Stimulated activated CD4-positive, alpha-beta T cell treated with anti-CD3 and anti-CD28 coated beads, Interleukin-1b, Interleukin-23, amount 100 ng/mL, for 48 hours (primary cell): ENCODE data around the gene GYS2.
"Not testable (repeated sequence)": the region's sequence is repeated elsewhere in the genome, so short reads cannot be mapped to it uniquely, and the experiment has no call there.

Source experiments
- DNase-seq: peaks from one replicate; pipeline ENCODE4 v3.0.0-alpha.2; 2020

GYS2 gene

GRCh38 chr12:21604245-21605101, at the start of gene GYS2:
Gene GYS2 (minus strand): TSS chr12:21604847. CDS start chr12:21604592, 255 bp downstream.
- no peak for DNase-seq

- DNase-seq, result no peak
Measured at GRCh38 chr12:21651821-21652220, 47.2 kb upstream of the GYS2 start.

- DNase-seq, result no peak
Measured at GRCh38 chr12:21650997-21651396, 46.4 kb upstream of the GYS2 start.

- no peak for DNase-seq
Measured at GRCh38 chr12:21649034-21649433, 44.4 kb upstream of the GYS2 start.

GRCh38 chr12:21648378-21648777, 43.7 kb upstream of the GYS2 start:
- DNase-seq, result no peak

GRCh38 chr12:21647179-21647578, 42.5 kb upstream of the GYS2 start:
- no peak for DNase-seq

- DNase-seq, result not testable (repeated sequence)
Measured at GRCh38 chr12:21645041-21645500, 40.4 kb upstream of the GYS2 start.

- no peak for DNase-seq
Measured at GRCh38 chr12:21644516-21644915, 39.9 kb upstream of the GYS2 start.

- DNase-seq, result no peak
Measured at GRCh38 chr12:21643758-21644157, 39.1 kb upstream of the GYS2 start.

- DNase-seq, result no peak
Measured at GRCh38 chr12:21642707-21643389, 38.2 kb upstream of the GYS2 start.

- DNase-seq, result no peak
Measured at GRCh38 chr12:21638054-21638891, 33.6 kb upstream of the GYS2 start.

GRCh38 chr12:21634245-21634644, 29.6 kb upstream of the GYS2 start:
- no peak for DNase-seq

GRCh38 chr12:21631367-21631766, 26.7 kb upstream of the GYS2 start:
- no peak for DNase-seq

GRCh38 chr12:21627924-21628323, 23.3 kb upstream of the GYS2 start:
- no peak for DNase-seq

- DNase-seq, result no peak
Measured at GRCh38 chr12:21618566-21618965, 13.9 kb upstream of the GYS2 start.

- DNase-seq, result no peak
Measured at GRCh38 chr12:21617030-21617429, 12.4 kb upstream of the GYS2 start.

GRCh38 chr12:21615431-21615830, 10.8 kb upstream of the GYS2 start:
- peak; percentile 19 for DNase-seq

- no peak for DNase-seq
Measured at GRCh38 chr12:21614506-21614905, 9.9 kb upstream of the GYS2 start.

- no peak for DNase-seq
Measured at GRCh38 chr12:21613931-21614330, 9.3 kb upstream of the GYS2 start.

GRCh38 chr12:21608196-21608595, 3.5 kb upstream of the GYS2 start:
- no peak for DNase-seq

GRCh38 chr12:21607701-21608100, 3.1 kb upstream of the GYS2 start:
- no peak for DNase-seq

GRCh38 chr12:21606175-21606574, 1.5 kb upstream of the GYS2 start:
- no peak for DNase-seq

GRCh38 chr12:21602774-21603173, 1.9 kb downstream of the GYS2 start:
- no peak for DNase-seq
